GM21423 (cell line): ENCODE data around the gene CLDN22.
"Not testable (repeated sequence)": the region's sequence is repeated elsewhere in the genome, so short reads cannot be mapped to it uniquely, and the experiment has no call there.

Source experiments
- ATAC-seq: cut with Tn5 transposase; IDR thresholded peaks from one replicate; pipeline ENCODE4 v1.9.1; 2021; ENCODE audit warnings: mild to moderate bottlenecking, moderate library complexity; ENCODE audit not compliant: unreplicated experiment

Gene CLDN22

DNA sequence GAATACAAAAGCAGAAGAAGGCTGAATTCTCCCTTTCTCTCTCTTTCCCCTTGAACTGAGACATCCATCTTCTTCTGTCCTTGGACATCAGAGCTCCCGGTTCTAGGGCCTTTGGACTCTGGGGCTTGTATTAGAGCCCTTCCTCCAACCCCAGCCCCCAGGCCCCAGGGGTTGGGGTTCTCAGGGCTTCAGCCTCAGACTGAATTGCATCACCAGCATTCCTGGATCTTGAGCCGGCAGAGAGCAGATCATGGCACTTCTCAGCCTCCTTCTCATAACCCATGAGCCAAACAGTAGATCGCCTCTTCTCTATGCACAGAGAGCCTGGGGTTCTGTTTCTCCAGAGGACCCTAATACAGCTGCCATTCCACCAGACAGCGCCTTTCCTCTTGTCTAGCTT is 27.5 kb upstream of the CLDN22 start:
- no peak for ATAC-seq

DNA sequence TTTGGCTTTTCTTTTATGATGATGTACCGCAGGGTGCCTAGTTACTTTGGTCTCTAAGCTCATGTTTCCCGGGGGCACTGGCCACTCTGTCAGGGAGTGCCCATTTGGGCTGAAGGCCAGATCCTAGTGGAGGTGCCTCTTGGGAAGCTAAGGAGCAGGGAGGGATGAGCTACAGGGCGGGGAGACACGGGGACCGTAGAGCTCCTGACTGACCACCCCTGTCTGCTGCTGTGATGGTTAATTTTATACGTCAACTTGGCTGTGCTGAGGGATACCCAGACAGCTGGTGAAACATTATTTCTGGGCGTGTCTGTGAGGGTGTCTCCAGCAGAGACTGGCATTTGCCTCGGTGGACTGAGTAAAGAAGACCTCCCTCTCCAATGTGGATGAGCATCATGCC is 27.1 kb upstream of the CLDN22 start:
- ATAC-seq = no peak

DNA sequence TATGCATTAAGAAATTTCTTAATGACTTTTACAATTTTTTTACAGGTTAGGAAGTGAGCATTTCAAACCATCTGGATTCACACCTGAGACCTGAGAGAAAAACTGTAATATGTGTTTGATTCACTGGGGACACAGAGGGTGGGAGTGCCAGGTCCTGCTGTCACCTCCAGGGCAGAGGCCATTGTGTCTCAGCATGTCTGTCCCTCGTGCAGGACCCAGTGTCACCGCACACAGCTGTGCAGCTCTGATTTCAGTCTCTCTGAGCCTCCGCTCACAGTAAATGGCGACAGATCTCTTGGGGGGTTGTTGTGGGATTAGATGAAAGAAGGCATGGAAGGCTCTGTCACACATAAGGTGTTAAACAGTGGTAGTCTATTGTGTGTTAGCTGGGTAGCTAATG is 25.2 kb upstream of the CLDN22 start:
- ATAC-seq = no peak

GRCh38 chr4:183344523-183345255 is 24.6 kb upstream of the CLDN22 start:
- no peak for ATAC-seq

DNA sequence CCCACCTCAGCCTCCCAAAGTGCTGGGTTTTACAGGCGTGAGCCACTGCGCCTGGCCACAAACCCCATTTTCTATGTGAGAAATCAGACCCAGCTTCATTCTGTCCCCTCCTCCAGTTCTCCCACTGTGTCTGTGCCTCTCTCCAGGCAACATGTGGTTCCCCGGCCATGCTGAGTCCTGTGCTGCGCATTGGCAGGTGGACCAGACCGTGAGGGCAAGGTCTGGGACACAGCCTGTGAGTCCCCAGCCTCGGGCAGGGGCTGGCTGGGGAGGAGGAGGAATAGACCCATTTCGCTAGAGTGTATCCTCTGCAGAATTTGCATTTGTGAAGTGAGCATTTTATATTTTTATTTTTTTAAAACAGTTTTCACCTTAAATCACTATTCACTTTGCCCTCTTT is 23.7 kb upstream of the CLDN22 start:
- ATAC-seq = no peak

GRCh38 chr4:183342541-183343533 is 22.8 kb upstream of the CLDN22 start:
- no peak for ATAC-seq

DNA sequence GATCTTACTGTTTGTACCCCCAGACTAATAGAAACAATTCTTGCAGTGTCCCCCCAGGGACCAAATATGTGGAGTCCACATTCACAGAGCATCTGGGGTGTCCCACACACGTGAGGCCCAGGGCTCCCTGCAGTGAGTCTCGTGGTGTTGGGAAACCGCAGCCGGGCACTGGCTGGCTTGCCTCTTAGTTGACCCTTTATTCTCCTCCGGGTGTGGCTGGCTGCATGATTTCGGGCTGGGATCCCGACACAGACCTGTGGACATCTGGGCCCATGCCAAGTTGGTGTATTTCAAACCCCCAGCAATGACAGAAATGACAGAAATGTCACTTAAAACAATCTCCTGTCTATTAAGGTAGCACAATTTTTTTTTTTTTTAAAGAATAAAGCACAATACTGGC is 17.8 kb upstream of the CLDN22 start:
- no peak for ATAC-seq

DNA sequence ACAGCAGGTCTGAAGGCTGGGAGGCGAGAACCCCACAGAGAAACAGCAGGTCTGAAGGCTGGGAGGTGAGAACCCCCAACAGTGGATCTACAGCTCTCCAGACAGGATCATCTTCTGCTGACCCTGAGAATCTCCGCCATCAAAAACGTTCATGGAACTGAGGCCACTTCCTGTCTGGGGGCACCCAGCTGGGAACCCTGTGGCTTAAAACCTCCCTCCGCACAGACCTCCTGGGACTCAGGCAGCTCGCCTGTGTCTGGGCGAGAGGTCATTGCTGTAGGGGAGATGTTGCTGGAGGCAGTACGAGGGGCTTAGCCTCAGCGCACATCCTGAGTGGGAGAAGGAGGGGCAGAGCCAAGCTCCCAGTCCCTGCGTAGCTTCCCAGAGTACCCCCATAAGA is 17.3 kb upstream of the CLDN22 start:
- ATAC-seq = no peak

- no peak for ATAC-seq
Measured at GRCh38 chr4:183335369-183335940, 15.4 kb upstream of the CLDN22 start.

DNA sequence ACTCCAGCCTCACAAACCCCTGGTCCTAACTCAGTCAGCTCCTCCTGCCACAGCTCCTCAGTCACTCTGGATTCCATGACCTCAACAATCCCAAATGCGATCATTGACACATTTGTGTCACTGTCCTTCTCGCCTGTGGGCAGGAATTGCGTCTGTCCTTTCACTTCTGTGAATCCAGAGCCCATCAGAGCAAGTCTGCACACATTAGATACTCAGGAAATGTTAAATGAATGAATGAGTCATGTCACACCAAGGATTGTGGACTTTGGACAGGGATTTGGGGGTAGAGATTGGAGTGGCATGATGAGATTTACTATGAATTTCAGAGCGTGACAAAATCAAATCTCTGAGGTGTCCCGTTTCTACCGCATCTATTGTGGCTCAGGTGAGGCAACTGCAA is 13.9 kb upstream of the CLDN22 start:
- no peak for ATAC-seq

GRCh38 chr4:183333202-183333601 is 13.1 kb upstream of the CLDN22 start:
- no peak for ATAC-seq

DNA sequence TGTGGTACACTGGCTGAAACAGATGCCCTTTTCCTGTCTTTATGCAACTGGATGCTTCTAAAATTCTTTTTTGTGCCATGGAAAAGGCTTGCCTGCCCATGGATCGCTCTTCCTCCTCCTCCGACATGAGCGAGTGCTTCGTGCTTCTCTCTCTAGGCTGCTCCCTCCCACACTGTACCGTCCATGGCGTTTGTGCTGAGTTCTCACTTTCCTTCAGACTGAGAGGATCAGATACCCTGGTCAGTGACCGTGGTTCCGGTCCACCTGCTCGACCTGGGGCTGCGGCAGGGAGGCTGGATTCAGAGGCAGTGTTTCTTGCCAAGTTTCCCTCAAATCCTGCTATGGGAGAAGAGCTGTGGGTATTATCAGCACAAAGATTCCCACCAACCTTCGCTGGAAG is 12.4 kb upstream of the CLDN22 start:
- no peak for ATAC-seq

DNA sequence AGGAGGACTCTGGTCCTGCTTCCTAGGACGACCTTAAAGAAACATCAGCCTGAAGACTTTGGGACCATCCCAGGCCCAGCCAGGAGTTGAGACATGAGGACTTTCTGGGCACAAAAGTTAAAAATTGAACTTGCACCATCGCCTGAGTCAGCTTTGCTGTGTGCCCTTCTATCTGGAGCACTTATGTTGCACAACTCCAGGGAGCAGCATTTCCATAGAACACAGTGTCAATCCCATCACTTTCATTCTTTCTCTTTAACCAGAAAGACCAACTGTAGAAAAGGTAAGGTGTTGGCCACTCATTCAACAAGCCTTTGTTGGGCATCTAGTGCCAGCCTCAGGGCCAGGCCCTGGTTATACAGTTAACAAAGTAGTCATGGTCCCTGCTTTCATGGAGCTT is 10.8 kb upstream of the CLDN22 start:
- ATAC-seq = no peak

GRCh38 chr4:183329954-183330742 is 10.1 kb upstream of the CLDN22 start:
- no peak for ATAC-seq

DNA sequence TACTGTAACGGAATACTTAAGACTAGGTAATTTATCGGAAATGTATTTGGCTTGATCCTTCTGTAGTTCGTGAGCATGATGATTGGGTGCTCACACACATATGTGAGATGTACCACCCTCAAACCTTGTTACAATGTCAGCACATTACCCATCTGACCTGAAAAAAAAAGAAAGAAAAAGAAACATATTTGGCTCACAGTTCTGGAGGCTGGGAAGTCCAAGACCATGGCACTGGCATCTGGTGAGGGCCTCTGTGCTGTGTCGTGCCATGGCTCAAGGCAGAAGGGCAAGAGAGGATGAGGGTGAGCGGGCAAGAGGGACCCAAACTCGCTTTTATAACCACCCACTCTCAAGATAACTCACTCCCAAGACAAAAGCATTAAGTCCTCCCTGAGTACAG is 9.2 kb upstream of the CLDN22 start:
- ATAC-seq = no peak

GRCh38 chr4:183328832-183329231 is 8.8 kb upstream of the CLDN22 start:
- ATAC-seq = no peak

- no peak for ATAC-seq
Measured at GRCh38 chr4:183327827-183328226, 7.8 kb upstream of the CLDN22 start.

DNA sequence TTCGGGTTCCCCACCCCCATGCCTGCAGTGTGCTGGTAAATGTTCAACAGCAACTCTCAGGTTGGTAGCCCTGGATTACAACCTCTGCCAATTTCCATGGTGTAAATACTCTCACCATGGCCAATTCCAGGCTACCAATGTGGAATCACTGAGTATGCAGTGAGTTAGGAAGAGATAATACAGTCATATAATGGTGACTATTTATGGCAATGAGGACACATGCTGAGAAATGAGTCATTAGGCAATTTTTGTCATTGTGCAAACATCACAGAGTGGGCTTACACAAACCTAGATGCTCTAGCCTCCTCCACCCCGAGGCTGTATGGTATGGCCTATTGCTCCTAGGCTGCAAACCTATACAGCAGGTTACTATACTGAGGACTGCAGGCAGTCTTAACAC is 6.8 kb upstream of the CLDN22 start:
- ATAC-seq = no peak

- ATAC-seq = not testable (repeated sequence)
Measured at GRCh38 chr4:183326387-183326786, 6.3 kb upstream of the CLDN22 start.

GRCh38 chr4:183324619-183325018 is 4.5 kb upstream of the CLDN22 start:
- ATAC-seq = no peak

- ATAC-seq = not testable (repeated sequence)
Measured at GRCh38 chr4:183324056-183324455, 4.0 kb upstream of the CLDN22 start.
